AML-193 (cell line): ENCODE data around the gene TUT1.

Experiments used
- DNase-seq, 2 experiments: peaks; one replicate each; lab custom pipeline; 2025; lab: John Stamatoyannopoulos, UW

The TUT1 gene

DNA sequence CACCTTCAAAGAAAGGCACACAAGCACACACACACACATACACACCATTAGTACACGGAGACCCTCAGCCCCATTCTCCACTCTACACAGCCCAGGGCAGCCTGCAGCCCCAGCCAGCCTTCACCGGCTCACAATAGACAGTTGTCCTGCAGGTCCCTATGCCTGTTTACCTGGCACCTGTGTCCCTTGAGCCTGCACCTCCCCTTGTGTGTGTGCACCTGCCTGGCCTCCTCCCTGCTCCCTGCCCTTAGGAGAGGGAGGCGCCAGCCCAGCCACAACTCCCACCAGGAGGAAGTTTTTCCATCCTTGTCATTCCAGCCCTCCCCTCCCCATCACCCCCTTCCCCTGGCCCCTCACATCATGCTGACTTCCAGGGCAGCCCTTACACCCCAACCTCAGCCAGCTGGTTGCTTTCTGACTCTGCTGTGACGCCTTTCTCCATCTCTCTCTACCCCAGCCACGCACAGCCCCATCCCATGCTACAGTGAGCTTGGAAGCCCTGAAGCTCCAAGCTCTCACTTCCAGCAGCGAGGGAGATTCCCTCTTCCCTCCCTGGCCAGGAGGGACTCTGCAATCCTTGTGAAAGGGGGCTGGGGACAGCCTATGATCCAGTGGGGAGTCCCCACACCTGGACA lies 49.1 kb downstream of the TUT1 start:
- DNase-seq = no peak

DNA sequence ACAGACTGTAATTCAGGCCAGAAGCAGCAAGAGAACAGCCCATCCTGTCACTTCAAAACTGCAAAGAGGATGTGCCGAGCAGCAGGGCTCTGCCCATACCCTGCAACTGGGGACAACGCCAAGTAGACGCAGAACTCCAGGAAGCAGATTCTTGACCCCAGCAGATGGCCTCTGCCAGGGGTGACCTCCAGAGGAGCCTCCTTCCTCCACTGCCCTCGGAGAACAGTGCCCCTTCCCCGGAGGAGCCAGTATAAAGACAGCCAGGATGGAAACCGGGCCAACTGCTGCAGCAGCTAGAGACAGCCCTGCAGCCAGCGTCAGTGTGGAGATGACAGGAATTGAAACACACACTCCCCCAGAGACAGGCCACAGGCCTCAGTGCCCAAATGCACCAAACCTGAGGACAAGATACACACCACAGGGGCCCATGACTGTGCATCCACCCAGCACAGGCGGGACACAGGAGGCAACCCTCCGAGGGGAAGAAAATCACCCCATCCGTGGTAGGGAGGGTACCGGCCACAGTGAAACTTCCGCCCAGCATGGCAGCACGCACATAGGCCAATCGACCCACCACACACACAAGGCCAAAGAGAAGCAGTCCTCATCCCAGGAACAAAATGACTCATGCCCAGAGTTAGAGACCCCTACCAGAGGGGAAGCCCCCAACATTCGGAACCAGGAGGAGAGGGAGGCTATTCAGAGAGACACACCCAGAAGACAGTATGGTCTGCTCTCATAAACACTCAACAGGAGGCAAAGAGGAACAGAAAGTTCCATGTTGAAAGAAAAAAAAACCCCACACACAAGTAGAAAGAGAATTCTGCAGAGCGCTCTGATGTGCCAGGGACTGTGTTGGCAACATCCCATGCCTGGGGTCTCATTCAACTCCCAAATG lies 50.3 kb downstream of the TUT1 start:
- DNase-seq = peak; percentile 31 to 32

- no peak for DNase-seq
Observed at GRCh38 chr11:62539238-62539925, 51.9 kb downstream of the TUT1 start.

DNA sequence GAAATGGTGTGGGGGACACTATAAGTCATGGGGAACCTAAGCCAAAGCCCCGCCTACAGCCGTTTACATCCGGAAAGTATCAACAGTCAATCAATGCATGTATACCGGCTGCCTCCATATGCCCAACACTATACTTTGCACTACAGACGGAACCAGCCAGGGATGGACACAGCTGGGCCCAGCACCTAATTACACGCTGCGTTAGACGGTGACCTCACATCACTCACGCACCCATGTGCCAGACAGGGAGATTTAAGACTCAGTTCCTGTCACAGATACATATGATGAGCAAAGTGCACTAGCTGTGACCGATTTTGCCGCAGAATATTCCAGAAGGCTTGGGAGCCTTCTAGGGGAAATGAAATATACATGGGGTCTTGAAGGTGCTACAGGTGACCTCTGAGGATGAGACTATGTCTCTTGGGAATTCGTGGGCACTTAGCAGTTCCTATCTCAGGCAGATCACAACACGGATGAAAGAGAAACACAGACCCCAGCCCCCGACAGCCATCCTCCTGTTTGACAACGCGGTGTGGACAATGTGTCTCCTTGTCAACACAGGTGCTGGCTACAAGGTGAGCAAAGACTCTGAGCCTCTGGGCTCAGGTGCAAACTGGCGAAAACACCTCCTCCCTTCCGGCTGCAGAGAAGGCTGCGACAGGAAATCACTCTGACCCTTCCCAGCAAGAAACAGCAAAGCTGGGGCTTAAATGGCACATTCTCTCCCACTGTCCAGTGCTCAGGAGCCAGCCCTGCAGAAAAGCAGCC lies 52.7 kb downstream of the TUT1 start:
- DNase-seq = no peak

DNA sequence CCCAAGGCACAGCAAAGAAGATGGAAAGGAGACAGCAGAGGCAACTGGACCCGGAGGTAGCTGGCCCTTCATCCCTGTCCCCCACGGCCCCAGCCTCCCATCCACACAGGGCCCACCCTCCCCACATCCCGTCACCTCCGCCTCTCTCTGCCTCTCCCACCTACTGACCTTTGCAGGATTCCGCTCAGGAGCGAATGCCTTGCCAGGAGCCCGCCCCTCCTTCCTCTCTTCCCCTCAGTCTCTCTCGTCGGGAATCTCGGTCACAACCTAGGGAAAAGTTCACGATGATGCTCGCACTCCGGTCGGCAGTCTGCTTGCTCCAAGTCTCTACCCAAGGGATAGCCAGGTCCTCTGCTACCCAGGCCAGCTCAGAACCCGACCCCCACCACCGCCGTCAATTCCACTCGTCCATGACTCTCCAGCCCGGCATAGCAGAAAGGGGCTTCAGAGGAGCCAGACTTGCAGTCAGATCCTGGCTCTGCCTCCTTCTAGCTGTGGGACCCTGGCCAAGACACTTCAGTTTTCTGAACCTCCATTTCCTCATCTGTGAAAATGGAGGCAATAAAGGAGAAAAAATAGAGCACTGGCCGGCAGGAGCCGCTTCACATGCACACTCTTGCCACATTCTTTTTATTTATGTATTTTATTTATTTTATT lies 54.9 kb downstream of the TUT1 start:
- DNase-seq = no peak

GRCh38 chr11:62535802-62536201 lies 55.5 kb downstream of the TUT1 start:
- no peak for DNase-seq

GRCh38 chr11:62534779-62535545 lies 56.4 kb downstream of the TUT1 start:
- DNase-seq = no peak

DNA sequence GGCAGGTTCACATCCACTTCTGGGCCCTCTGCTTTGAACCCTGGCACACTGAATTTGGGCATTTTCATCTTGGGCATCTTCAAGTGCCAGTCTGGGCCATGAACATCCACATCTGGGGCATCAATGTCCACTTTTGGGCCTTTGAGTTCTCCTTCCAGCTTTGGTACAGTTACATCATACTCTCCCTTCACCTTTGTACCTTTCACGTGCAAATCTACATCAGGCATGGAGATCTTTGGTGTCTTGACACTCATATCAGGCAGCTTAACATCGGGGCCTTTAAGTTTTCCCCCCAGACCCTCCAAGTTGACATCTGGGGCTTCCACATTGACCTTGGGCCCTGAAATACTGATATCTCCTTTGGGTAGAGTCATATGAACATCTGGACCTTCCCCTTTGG lies 59.2 kb downstream of the TUT1 start:
- DNase-seq = no peak
